GM21528 (cell line): Measurements from ENCODE around the gene SPTBN2.
"Not testable (repeated sequence)": the region's sequence is repeated elsewhere in the genome, so short reads cannot be mapped to it uniquely, and the experiment has no call there.

ENCODE experiments used
- ATAC-seq: cut with Tn5 transposase; IDR thresholded peaks from one replicate; pipeline ENCODE4 v1.9.1; 2021; ENCODE audit warnings: mild to moderate bottlenecking, moderate library complexity; ENCODE audit not compliant: unreplicated experiment, low FRiP score

SPTBN2 gene

GRCh38 chr11:66646828-66647227, 82.2 kb downstream of the SPTBN2 start:
- no peak for ATAC-seq

- no peak for ATAC-seq
Measured at GRCh38 chr11:66643745-66644437, 85.1 kb downstream of the SPTBN2 start.

DNA sequence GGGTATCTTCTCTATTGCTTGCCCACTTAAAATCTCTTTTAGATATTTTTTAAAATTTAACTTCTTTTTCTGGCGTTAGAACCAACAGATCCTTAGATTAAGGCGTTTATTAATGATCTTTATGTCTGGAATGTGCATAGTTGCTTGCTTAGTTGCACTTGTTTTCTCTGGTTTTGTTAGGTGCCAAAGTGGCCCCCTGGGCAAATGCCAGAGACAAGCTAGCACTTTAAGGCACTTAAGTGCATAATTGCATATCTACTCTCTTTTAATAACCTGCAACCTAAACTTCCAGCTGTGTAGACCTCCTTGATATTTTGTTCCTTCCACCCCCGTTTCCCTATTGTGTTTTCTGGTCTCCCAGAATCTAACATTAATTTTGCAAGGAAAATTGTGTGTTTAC, 87.2 kb downstream of the SPTBN2 start:
- ATAC-seq = no peak

- not testable (repeated sequence) for ATAC-seq
Measured at GRCh38 chr11:66639814-66640340, 89.1 kb downstream of the SPTBN2 start.

DNA sequence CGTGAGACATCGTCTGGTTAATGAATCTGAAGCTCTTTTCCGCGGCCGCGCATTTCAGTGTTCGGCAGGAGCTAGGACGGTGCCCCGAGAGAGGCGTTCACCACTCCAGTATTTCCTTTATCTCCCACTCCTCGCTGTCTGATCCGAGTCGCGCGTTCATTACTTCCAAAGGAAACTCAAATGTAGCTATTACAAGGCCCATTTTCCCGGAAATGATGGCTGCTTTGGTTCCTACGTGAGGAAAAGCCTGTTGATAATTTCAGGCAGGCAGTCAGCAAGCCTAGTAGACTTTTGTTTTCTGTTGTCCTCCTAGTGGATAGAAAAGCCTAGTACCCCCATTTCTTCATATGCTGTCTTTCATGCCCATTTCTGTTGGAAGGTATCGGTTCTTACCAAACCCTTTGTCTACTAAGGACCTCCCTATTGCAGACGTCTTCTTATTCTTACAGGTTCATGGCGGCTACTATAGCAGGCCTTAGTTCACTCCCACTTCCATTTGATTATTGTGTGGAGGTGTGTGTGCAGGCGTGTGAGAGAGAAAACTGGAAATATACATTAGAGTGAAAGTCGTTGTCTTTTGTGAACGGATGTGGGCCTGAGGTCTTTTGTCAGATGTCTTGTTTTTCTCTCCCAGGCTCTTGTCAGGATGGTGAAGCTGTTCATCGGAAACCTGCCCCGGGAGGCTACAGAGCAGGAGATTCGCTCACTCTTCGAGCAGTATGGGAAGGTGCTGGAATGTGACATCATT, 89.8 kb downstream of the SPTBN2 start:
- ATAC-seq = no peak

- peak; percentile 94 for ATAC-seq
Measured at GRCh38 chr11:66638177-66639065, 90.6 kb downstream of the SPTBN2 start, which contains the start of gene RBM4. RBM4 (plus strand) TSS chr11:66638703; CDS start chr11:66639712, 1,009 bp downstream.

DNA sequence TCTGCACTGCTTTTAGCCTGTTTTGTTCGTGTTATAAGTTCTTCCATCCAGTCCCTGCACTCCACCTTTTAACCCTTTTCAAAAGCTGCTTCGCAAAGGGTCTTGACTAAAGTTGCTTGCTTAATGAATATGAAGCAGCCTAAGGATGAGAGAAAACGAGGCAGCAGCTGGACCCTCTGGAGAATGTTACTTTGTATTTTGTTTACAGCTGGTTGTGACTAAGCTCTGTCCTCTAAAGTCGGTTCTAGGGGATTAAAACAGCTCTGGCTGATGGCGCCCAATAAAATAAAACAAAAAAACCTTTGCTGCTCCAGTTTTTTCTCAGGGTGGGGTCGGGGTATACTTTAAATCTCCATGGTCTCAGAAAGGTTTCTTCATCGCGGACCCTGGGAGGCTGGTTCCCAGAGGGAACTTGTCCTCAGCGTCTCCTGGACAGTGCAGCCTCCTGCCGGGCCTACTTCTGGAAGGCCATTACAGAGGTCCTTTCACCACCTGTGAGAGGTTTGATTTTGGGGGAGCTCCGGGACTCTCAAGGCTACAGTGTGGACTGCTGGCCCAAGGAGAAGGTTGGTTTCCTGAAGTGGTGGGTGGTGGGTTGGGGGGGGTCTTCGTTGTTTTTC, 91.3 kb downstream of the SPTBN2 start:
- no peak for ATAC-seq

GRCh38 chr11:66636411-66636810, 92.6 kb downstream of the SPTBN2 start:
- no peak for ATAC-seq
